Frontal cortex (tissue), 4 donors: Measurements from ENCODE around the gene FGF14. TPM values are rescaled to one million over a fixed set of nuclear protein-coding genes. Genes with fewer than 3 reads are reported as not detected.

ENCODE experiments used
- DNase-seq, 2 donors: peaks; one replicate each; pipeline ENCODE4 v3.0.0; 2012; ENCODE audit warnings: low spot score in 2 of 2
- FAIRE-seq: peaks from 2 replicates; lab custom pipeline; 2012; peaks lifted over from hg19 to GRCh38; lab: Jason Lieb, UNC
- total RNA-seq: library from RNA; depleted of rRNA; stranded (reverse); fragments of >200 nt; gene quantifications from one replicate; pipeline ENCODE4 v1.2.3, GENCODE V29; 2014
- donor health status: control.
- donor health status: control.
- donor health status: control.

Gene FGF14
- total RNA-seq, 1 donor from 2014 or later = 85.2 TPM

GRCh38 chr13:101916775-101917474, 484.9 kb downstream of the FGF14 start:
- no peak for FAIRE-seq
- no peak for DNase-seq

- FAIRE-seq = no peak
- DNase-seq = peak in 1 of 2 donors; percentile 35
Measured at GRCh38 chr13:101916108-101916774, 485.6 kb downstream of the FGF14 start.

- no peak for DNase-seq
- no peak for FAIRE-seq
Measured at GRCh38 chr13:101915755-101916107, 486.1 kb downstream of the FGF14 start.

GRCh38 chr13:101915331-101915730, 486.5 kb downstream of the FGF14 start:
- DNase-seq = no peak

GRCh38 chr13:101911752-101912151, 490.1 kb downstream of the FGF14 start:
- DNase-seq (no peak), FAIRE-seq (no peak)

More at GRCh38 chr13:101915331-101915730, 486.5 kb downstream of the FGF14 start:
- no peak for FAIRE-seq

GRCh38 chr13:101903890-101904289, 498.0 kb downstream of the FGF14 start:
- DNase-seq = no peak
- FAIRE-seq = no peak

- no peak for FAIRE-seq
- no peak for DNase-seq
Measured at GRCh38 chr13:101898676-101899075, 503.2 kb downstream of the FGF14 start.

- no peak for FAIRE-seq
- no peak for DNase-seq
Measured at GRCh38 chr13:101896541-101896940, 505.3 kb downstream of the FGF14 start.

- FAIRE-seq (no peak), DNase-seq (no peak)
Measured at GRCh38 chr13:101893021-101893420, 508.8 kb downstream of the FGF14 start.

- DNase-seq = no peak
- FAIRE-seq = no peak
Measured at GRCh38 chr13:101892296-101892695, 509.6 kb downstream of the FGF14 start.

GRCh38 chr13:101881593-101881992, 520.3 kb downstream of the FGF14 start:
- DNase-seq (no peak), FAIRE-seq (no peak)

GRCh38 chr13:101880581-101880980, 521.3 kb downstream of the FGF14 start:
- FAIRE-seq = no peak
- DNase-seq = no peak

GRCh38 chr13:101876951-101877350, 524.9 kb downstream of the FGF14 start:
- DNase-seq (no peak), FAIRE-seq (no peak)

- FAIRE-seq (no peak), DNase-seq (no peak)
Measured at GRCh38 chr13:101875717-101876393, 526.0 kb downstream of the FGF14 start.

- no peak for FAIRE-seq
- DNase-seq = no peak
Measured at GRCh38 chr13:101875091-101875490, 526.8 kb downstream of the FGF14 start.

- FAIRE-seq (no peak), DNase-seq (no peak)
Measured at GRCh38 chr13:101869553-101869952, 532.3 kb downstream of the FGF14 start.

GRCh38 chr13:101868585-101869469, 533.0 kb downstream of the FGF14 start:
- FAIRE-seq (no peak), DNase-seq (no peak)

- no peak for DNase-seq
- no peak for FAIRE-seq
Measured at GRCh38 chr13:101866889-101867581, 534.8 kb downstream of the FGF14 start.

- DNase-seq = no peak
- no peak for FAIRE-seq
Measured at GRCh38 chr13:101858860-101859259, 543.0 kb downstream of the FGF14 start.

- no peak for FAIRE-seq
- no peak for DNase-seq
Measured at GRCh38 chr13:101846701-101847100, 555.1 kb downstream of the FGF14 start.
